HepG2 (cell line): ENCODE measurements around the gene VSX1. TPM values are rescaled to one million over a fixed set of nuclear protein-coding genes. Genes with fewer than 3 reads are reported as not detected.

Source experiments
- ARHGAP35 ChIP-seq: sonication (generic); formaldehyde crosslinking; IDR thresholded peaks from 2 replicates; pipeline ENCODE4 v1.9.0; 2022; ENCODE audit warnings: mild to moderate bottlenecking, inconsistent platforms, moderate library complexity, missing genetic modification reagents, borderline replicate concordance
- CREBL2 ChIP-seq: sonication (generic); formaldehyde crosslinking; IDR thresholded peaks from 2 replicates; pipeline ENCODE4 v1.8.1; 2023; ENCODE audit warnings: missing genetic modification reagents, mild to moderate bottlenecking, borderline replicate concordance
- DMTF1 ChIP-seq: sonication (generic); formaldehyde crosslinking; IDR thresholded peaks from 2 replicates; pipeline ENCODE4 v1.4.0; 2020; ENCODE audit warnings: mild to moderate bottlenecking, missing genetic modification reagents
- FOXJ3 ChIP-seq: sonication (generic); formaldehyde crosslinking; IDR thresholded peaks from 2 replicates; pipeline ENCODE4 v1.4.0; 2020; ENCODE audit warnings: missing genetic modification reagents, mild to moderate bottlenecking, borderline replicate concordance
- HNRNPK ChIP-seq: fragments of 200-400 bp; formaldehyde crosslinking; IDR thresholded peaks from 2 replicates; pipeline ENCODE4 v1.6.1; 2018; ENCODE audit warnings: low read length, low read depth, moderate library complexity, mild to moderate bottlenecking; ENCODE audit not compliant: poor library complexity, severe bottlenecking
- JUND ChIP-seq: sonication (generic); formaldehyde crosslinking; IDR thresholded peaks from 2 replicates; pipeline ENCODE4 v1.8.0; 2022; ENCODE audit warnings: mild to moderate bottlenecking, missing genetic modification reagents
- KAT7 ChIP-seq: IDR thresholded peaks from 2 replicates; pipeline ENCODE4 v1.6.1; 2018; ENCODE audit warnings: borderline replicate concordance, missing compliant biosample characterization
- KLF12 ChIP-seq: sonication (generic); formaldehyde crosslinking; IDR thresholded peaks from 2 replicates; pipeline ENCODE4 v1.4.0; 2020; ENCODE audit warnings: missing genetic modification reagents, borderline replicate concordance
- KLF6 ChIP-seq: IDR thresholded peaks from 2 replicates; pipeline ENCODE4 v1.8.0; 2016; ENCODE audit warnings: missing biosample characterization, missing genetic modification reagents
- NFYC ChIP-seq: IDR thresholded peaks from 2 replicates; pipeline ENCODE4 v1.6.1; 2016; ENCODE audit warnings: missing genetic modification reagents, missing compliant biosample characterization
- PHB2 ChIP-seq: fragments of 450-650 bp; IDR thresholded peaks from 2 replicates; pipeline ENCODE4 v1.6.1; 2018; ENCODE audit not compliant: partially characterized antibody
- POGK ChIP-seq: sonication (generic); formaldehyde crosslinking; conservative IDR thresholded peaks from 2 replicates; pipeline ENCODE4 v1.8.0; 2022; ENCODE audit warnings: mild to moderate bottlenecking, moderate library complexity, missing genetic modification reagents
- SAP130 ChIP-seq: IDR thresholded peaks from 2 replicates; pipeline ENCODE4 v1.6.1; 2016; ENCODE audit warnings: low read depth
- TBX2 ChIP-seq: sonication (generic); formaldehyde crosslinking; IDR thresholded peaks from 2 replicates; pipeline ENCODE4 v1.5.0; 2020; ENCODE audit warnings: missing genetic modification reagents, mild to moderate bottlenecking, borderline replicate concordance
- TIGD3 ChIP-seq: sonication (generic); formaldehyde crosslinking; IDR thresholded peaks from 2 replicates; pipeline ENCODE4 v1.5.1; 2020; ENCODE audit warnings: mild to moderate bottlenecking, missing genetic modification reagents, borderline replicate concordance
- TOE1 ChIP-seq: sonication (generic); formaldehyde crosslinking; IDR thresholded peaks from 2 replicates; pipeline ENCODE4 v1.4.0; 2020; ENCODE audit warnings: mild to moderate bottlenecking, missing genetic modification reagents
- YY1 ChIP-seq: IDR thresholded peaks from 2 replicates; pipeline ENCODE4 v1.6.1; 2011; ENCODE audit warnings: low read length, low read depth, moderate library complexity, mild to moderate bottlenecking; ENCODE audit not compliant: insufficient read depth, insufficient replicate concordance
- ZC3H4 ChIP-seq: sonication (generic); formaldehyde crosslinking; IDR thresholded peaks from 2 replicates; pipeline ENCODE4 v1.4.0; 2020; ENCODE audit warnings: missing genetic modification reagents, borderline replicate concordance
- ZFP91 ChIP-seq: sonication (generic); formaldehyde crosslinking; IDR thresholded peaks from 2 replicates; pipeline ENCODE4 v1.9.0; 2022; ENCODE audit warnings: missing genetic modification reagents, mild to moderate bottlenecking, borderline replicate concordance
- ZNF430 ChIP-seq: sonication (generic); formaldehyde crosslinking; IDR thresholded peaks from 2 replicates; pipeline ENCODE4 v1.9.0; 2021; ENCODE audit warnings: mild to moderate bottlenecking, missing genetic modification reagents
- ZNF776 ChIP-seq: sonication (generic); formaldehyde crosslinking; IDR thresholded peaks from 2 replicates; pipeline ENCODE4 v1.4.0; 2020; ENCODE audit warnings: mild to moderate bottlenecking, missing genetic modification reagents
- ZSCAN29 ChIP-seq: sonication (generic); formaldehyde crosslinking; conservative IDR thresholded peaks from 2 replicates; pipeline ENCODE4 v1.4.0; 2020; ENCODE audit warnings: mild to moderate bottlenecking, missing genetic modification reagents
- polyA plus RNA-seq, 8 experiments: library from polyadenylated mRNA; depleted of rRNA in 3 of 8; stranded (reverse) in 7 of 8; unstranded in 1 of 8; fragments of >200 nt; fragmentation: Illumina TruSeq in 4 of 8; extraction: Trizol in 4 of 8; gene quantifications; 2 replicates each; pipeline versions ENCODE4 v1.2.1 to v1.2.3, GENCODE V29; 2011 to 2016; ENCODE audit warnings: low read depth in 4 of 8, missing spikeins in 1 of 8, mixed read lengths in 1 of 8; ENCODE audit not compliant: insufficient read depth in 1 of 8
- total RNA-seq, 5 experiments: library from RNA; depleted of rRNA; stranded (reverse); fragments of >200 nt; fragmentation: Illumina TruSeq; extraction: Trizol; gene quantifications; 2 replicates each; pipeline ENCODE4 v1.2.3, GENCODE V29; 2016; ENCODE audit warnings: low read depth in 1 of 5

The VSX1 gene
- total and polyA plus RNA-seq, 2 of the 13 experiments (the other 11 are each of a cell fraction or from before 2014, with no cell fraction given), result 0.04 TPM; not detected in 1

GRCh38 chr20:25046181-25046641, 35.7 kb downstream of the VSX1 start (continued):
- no peak for TF ChIP-seq ARHGAP35 (CRISPR knock-in tag)
- peak; percentile 16; the same call in 1 of the 2 replicates for TF ChIP-seq TBX2
- no peak for TF ChIP-seq NFYC (CRISPR knock-in tag)
- TF ChIP-seq ZNF430 (CRISPR knock-in tag), result peak; percentile 74; the same call in 1 of the 2 replicates
- no peak for TF ChIP-seq HNRNPK
- TF ChIP-seq KLF6 (CRISPR knock-in tag), result no peak
- TF ChIP-seq KAT7 (CRISPR knock-in tag), result no peak
- no peak for TF ChIP-seq ZNF776 (CRISPR knock-in tag)
- no peak for TF ChIP-seq PHB2
- TF ChIP-seq DMTF1 (CRISPR knock-in tag), result no peak
- TF ChIP-seq TOE1 (CRISPR knock-in tag), result no peak
- no peak for TF ChIP-seq FOXJ3 (CRISPR knock-in tag)
- TF ChIP-seq POGK, result 0 out of 2 replicates have a peak, but pooled peaks have one; percentile 37
- no peak for TF ChIP-seq ZC3H4 (CRISPR knock-in tag)
- no peak for TF ChIP-seq ZSCAN29 (CRISPR knock-in tag)
- TF ChIP-seq YY1, result no peak
- no peak for TF ChIP-seq ZFP91 (CRISPR knock-in tag)
- TF ChIP-seq TIGD3 (CRISPR knock-in tag), result no peak
- peak; percentile 79 for TF ChIP-seq SAP130 (CRISPR knock-in tag)
- no peak for TF ChIP-seq JUND (CRISPR knock-in tag)
- TF ChIP-seq CREBL2 (CRISPR knock-in tag), result no peak
- TF ChIP-seq KLF12 (CRISPR knock-in tag), result no peak
